ES-I3 (cell line): ENCODE results near the gene CHCT1.
"Not testable (repeated sequence)": the region's sequence is repeated elsewhere in the genome, so short reads cannot be mapped to it uniquely, and the experiment has no call there.

Source experiments
- H3K36me3 ChIP-seq: 2 replicates; pipeline ENCODE4 v1.6.1; 2013; ENCODE audit warnings: mild to moderate bottlenecking, low read length, control low read depth, moderate library complexity; ENCODE audit not compliant: insufficient read depth
- H3K4me1 ChIP-seq: 2 replicates; pipeline ENCODE4 v1.6.1; 2013; ENCODE audit warnings: mild to moderate bottlenecking, control low read depth, low read length; ENCODE audit not compliant: insufficient read depth
- H3K9ac ChIP-seq: 2 replicates; pipeline ENCODE4 v1.6.1; 2013; ENCODE audit warnings: low read depth, mild to moderate bottlenecking, low read length, moderate library complexity
- H3K9me3 ChIP-seq: 2 replicates; pipeline ENCODE4 v1.6.1; 2013; ENCODE audit warnings: mild to moderate bottlenecking, low read length, moderate library complexity; ENCODE audit not compliant: control insufficient read depth, insufficient read depth

Gene CHCT1

GRCh38 chr17:60422162-60422665 is at the start of gene CHCT1:
Gene CHCT1, plus strand, starts transcription at chr17:60422489. Its CDS starts 104 bp downstream, at chr17:60422593.
- Histone ChIP-seq H3K36me3 (no peaks in the 10 kb centered on the region), H3K9ac (peak within 1 kb of the TSS; percentile 70), H3K4me1 (no peaks in the 10 kb centered on the region), H3K9me3 (no peaks in the 10 kb centered on the region)

- Histone ChIP-seq H3K9me3 (no peaks in the 10 kb centered on the region), H3K36me3 (no peaks in the 10 kb centered on the region), H3K9ac (no peak overlapping the region), H3K4me1 (peaks cover 26% of the 10 kb centered on the region)
Observed at GRCh38 chr17:60372790-60373483, 49.4 kb upstream of the CHCT1 start.

DNA sequence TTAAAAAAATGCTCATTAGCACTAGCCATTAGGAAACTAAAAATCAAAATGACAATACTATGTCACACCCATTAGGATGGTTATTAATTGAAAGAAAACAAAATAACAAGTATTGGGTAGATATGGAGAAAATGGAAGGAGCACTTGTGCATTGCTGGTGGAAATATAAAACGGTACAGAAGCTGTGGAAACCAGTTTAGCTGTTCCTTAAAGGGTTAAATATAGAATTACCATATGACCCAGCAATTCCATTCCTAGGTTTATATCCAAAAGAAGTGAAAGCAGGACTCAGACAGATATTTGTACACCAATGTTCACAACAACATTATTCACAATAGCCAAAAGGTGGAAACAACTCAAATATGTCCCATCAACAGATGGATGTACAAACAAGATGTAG is 44.1 kb upstream of the CHCT1 start:
- not testable (repeated sequence) for H3K9me3 ChIP-seq, H3K9ac ChIP-seq, H3K36me3 ChIP-seq, H3K4me1 ChIP-seq

GRCh38 chr17:60379461-60379860 is 42.8 kb upstream of the CHCT1 start:
- H3K4me1 ChIP-seq, result peaks cover 20% of the 10 kb centered on the region
- H3K9me3 ChIP-seq, H3K36me3 ChIP-seq, H3K9ac ChIP-seq: not testable (repeated sequence)

DNA sequence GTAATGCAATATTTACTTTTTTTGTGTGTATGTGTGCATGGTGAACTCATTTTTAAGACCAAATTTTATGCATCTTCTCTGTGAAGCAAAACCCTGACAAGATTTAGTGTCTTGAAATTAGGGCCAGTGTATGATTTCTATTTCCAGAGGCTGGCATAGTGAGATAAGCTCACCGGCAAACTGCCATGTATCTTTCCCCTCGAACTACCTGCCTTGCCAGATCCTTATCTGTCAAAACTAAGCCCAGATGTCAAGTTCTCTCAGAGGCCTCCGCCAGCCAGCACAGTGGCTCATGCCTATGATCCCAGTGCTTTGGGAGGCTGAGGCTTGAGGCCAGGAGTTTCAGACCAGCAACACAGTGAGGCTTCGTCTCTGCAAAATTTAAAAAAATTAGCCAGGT is 40.3 kb upstream of the CHCT1 start:
- Histone ChIP-seq H3K36me3 (0 out of 2 replicates have a peak, but pooled peaks cover 4% of the 10 kb centered on the region), H3K9ac (no peak overlapping the region), H3K9me3 (no peaks in the 10 kb centered on the region), H3K4me1 (peaks cover 33% of the 10 kb centered on the region)

GRCh38 chr17:60383379-60383778 is 38.9 kb upstream of the CHCT1 start:
- 0 out of 2 replicates have a peak, but pooled peaks cover 4% of the 10 kb centered on the region for H3K36me3 ChIP-seq
- peaks cover 48% of the 10 kb centered on the region for H3K4me1 ChIP-seq
- H3K9ac ChIP-seq, result no peak overlapping the region; the same call in 1 of the 2 replicates
- H3K9me3 ChIP-seq, result no peaks in the 10 kb centered on the region

DNA sequence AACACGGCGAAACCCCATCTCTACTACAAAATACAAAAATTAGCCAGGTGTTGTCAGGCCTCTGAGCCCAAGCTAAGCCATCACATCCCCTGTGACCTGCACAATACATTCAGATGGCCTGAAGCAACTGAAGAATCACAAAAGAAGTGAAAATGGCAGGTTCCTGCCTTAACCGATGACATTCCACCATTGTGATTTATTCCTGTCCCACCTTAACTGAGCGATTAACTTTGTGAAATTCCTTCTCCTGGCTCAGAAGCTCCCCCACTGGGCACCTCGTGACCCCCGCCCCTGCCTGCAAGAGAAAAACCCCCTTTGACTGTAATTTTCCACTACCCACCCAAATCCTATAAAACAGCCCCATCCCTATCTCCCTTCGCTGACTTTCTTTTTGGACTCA is 37.4 kb upstream of the CHCT1 start:
- Histone ChIP-seq H3K4me1 (peaks cover 55% of the 10 kb centered on the region), H3K9ac (peak overlapping the region; percentile 40)
- not testable (repeated sequence) for H3K36me3 ChIP-seq, H3K9me3 ChIP-seq

DNA sequence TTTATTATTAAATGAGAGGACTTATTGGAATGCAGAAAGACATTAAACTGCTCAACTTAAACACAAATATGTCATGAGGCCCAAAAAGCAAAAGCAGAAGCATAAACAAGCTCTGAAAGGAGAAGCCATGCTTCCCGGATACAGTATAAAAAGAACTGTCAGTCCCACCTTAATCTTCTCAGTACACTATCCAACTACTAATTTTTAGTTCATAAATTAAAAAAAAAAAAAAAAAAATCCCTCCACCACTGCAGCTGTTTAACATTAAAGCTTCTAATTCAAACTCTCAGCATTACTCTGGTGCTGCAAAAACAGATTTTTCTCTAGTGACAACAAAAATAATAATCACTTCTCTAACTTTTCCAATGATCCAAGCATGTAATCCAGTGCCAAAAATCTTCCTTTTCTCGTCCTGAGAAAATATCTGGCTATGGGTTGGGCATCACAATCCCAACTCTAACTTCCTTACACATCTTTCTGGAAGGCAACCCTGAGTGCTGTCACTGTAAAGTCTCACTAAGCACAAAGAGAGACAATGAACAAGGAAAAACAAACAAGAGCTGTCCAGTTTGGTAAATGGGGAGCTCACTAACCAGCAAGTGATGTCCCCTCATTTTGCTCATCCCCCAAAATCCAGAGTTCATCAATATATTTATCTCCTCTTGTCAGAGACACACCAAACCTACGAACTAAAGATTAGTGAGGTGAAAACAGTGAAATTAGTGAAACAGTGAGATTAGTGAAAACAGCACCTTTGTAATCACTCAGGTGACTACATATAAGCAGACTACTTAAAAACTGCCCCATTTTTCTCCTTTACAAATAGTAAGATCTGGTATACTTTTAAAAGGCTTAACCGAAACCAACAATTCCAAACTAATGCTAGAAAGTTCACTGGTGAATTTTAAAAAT is 35.9 kb upstream of the CHCT1 start:
- Histone ChIP-seq H3K9me3 (no peaks in the 10 kb centered on the region), H3K9ac (peak overlapping the region; percentile 12; the same call in 1 of the 2 replicates), H3K36me3 (0 out of 2 replicates have a peak, but pooled peaks cover 4% of the 10 kb centered on the region), H3K4me1 (peaks cover 59% of the 10 kb centered on the region)

DNA sequence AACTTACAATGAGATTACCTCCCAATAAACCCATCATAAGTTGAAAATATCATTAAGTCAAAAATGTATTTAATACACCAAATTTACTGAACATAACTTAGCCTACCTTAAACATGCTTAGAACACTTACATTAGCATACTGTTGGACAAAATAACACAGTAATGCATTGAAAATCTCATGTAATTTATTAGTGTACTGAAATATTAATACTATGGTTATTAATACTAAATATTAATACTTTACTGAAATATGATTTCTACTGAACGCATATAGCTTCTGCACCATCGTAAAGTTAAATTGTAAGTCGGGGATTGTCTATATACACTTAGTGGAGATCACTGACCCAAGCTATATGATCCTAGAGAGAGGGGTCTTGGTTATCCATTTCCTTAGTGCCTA is 34.6 kb upstream of the CHCT1 start:
- Histone ChIP-seq H3K36me3 (no peaks in the 10 kb centered on the region), H3K9me3 (no peaks in the 10 kb centered on the region), H3K4me1 (peaks cover 57% of the 10 kb centered on the region), H3K9ac (no peak overlapping the region; the same call in 1 of the 2 replicates)

GRCh38 chr17:60388742-60389141 is 33.5 kb upstream of the CHCT1 start:
- Histone ChIP-seq H3K36me3 (no peaks in the 10 kb centered on the region), H3K9ac (peak overlapping the region; percentile 30), H3K9me3 (no peaks in the 10 kb centered on the region), H3K4me1 (peaks cover 46% of the 10 kb centered on the region)

DNA sequence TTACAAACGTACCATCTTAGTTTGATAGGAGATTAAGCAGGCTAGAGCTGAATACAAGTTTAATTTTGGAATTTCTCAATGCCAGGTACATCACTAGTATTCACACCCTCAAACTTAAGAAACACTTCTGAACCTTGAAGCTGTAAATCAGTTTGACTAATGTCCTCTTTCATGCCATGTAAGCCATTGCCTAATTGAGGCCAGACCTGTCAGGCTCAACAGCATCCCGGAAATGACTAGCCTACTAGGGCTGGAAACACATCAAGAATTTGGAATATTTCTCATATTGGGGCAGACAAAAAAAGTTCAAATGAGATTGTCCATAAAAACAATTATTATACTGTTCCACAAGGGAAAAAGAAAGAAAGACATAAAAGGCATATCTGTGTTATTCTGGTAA is 32.1 kb upstream of the CHCT1 start:
- Histone ChIP-seq H3K4me1 (peaks cover 36% of the 10 kb centered on the region), H3K9ac (peak overlapping the region; percentile 73)

DNA sequence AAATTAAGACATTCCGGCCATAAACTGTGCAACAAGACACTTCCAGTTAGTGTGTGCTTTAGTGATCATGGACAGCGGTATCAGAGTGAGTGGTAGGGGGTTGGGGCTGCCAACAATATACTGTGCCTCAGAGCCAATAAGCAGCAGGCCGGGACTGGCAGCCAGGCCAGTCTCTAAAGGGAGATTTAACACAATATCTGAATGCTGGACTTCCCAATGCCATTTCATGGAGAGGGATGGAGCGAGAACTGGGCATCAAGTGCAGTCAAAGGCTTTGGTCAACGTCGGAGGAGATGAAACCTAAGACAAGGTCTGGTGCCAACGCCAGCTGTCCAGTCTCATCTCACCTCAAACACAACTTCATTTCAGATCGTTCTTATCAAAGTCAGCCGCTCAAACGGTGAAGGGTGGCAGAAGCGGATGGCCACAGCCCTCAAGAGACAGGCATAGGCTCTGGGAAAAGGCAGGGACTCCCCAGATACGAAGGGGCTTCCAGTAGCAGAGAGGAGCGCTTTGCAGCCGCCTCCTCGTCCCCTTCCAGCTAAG is 31.3 kb upstream of the CHCT1 start:
- peaks cover 35% of the 10 kb centered on the region for H3K4me1 ChIP-seq
- peak overlapping the region; percentile 73 for H3K9ac ChIP-seq
- no peaks in the 10 kb centered on the region for H3K36me3 ChIP-seq
- no peaks in the 10 kb centered on the region for H3K9me3 ChIP-seq

More for the DNA sequence above, 32.1 kb upstream of the CHCT1 start:
- Histone ChIP-seq H3K9me3 (no peaks in the 10 kb centered on the region), H3K36me3 (no peaks in the 10 kb centered on the region)

GRCh38 chr17:60391471-60392041 is 30.7 kb upstream of the CHCT1 start:
- H3K9ac ChIP-seq, result peak overlapping the region; percentile 73
- H3K9me3 ChIP-seq, result no peaks in the 10 kb centered on the region
- peaks cover 30% of the 10 kb centered on the region for H3K4me1 ChIP-seq
- H3K36me3 ChIP-seq, result no peaks in the 10 kb centered on the region
